ENCODE results near the gene OR8I2. TPM values are rescaled to one million over a fixed set of nuclear protein-coding genes. Genes with fewer than 3 reads are reported as not detected.

The OR8I2 gene
- not detected in 2 replicates for polyA plus RNA-seq (2013)

GRCh38 chr11:56093008-56093407, at the start of gene OR8I2:
OR8I2 (plus strand) TSS chr11:56093308; CDS start chr11:56093308, 0 bp downstream.
- no CpG with 5 or more reads among the region's 3 CpGs for WGBS (ENCODE audit: extremely low coverage, insufficient coverage, insufficient read length)
- H3K4ac ChIP-seq (ENCODE audit: low read depth, low read length), result no peak within 1 kb of the TSS
- H2BK120ac ChIP-seq (ENCODE audit: insufficient read depth, low read length, poor library complexity), result no peak within 1 kb of the TSS
- H3K23ac ChIP-seq (ENCODE audit: low read length), result no peak within 1 kb of the TSS
- no peak within 1 kb of the TSS for H3K27ac ChIP-seq (ENCODE audit: low read depth, low read length)
- no peak within 1 kb of the TSS for H3K9ac ChIP-seq (ENCODE audit: low read length)
- H3K9me3 ChIP-seq (ENCODE audit: insufficient read depth, low read depth, low read length), result no peaks in the 10 kb centered on the region
- H3K36me3 ChIP-seq (ENCODE audit: control insufficient read depth in 1 of 2, insufficient read depth in 2 of 2, low read length in 2 of 2), result no peaks in the 10 kb centered on the region
- H2AK5ac ChIP-seq (ENCODE audit: low read length), result no peak within 1 kb of the TSS
- H2BK5ac ChIP-seq (ENCODE audit: low read depth, low read length, poor library complexity), result no peak within 1 kb of the TSS
- H3K4me1 ChIP-seq (ENCODE audit: control insufficient read depth in 1 of 2, insufficient read depth in 2 of 2, low read length in 2 of 2), result no peaks in the 10 kb centered on the region
- H3K27me3 ChIP-seq (ENCODE audit: insufficient read depth, low read length), result no peaks in the 10 kb centered on the region
- H4K91ac ChIP-seq (ENCODE audit: low read depth, low read length), result no peak within 1 kb of the TSS
- no peak within 1 kb of the TSS for H4K8ac ChIP-seq (ENCODE audit: low read depth, low read length)
- no peak within 1 kb of the TSS for H2BK12ac ChIP-seq (ENCODE audit: low read length)
- no peak for DNase-seq
- no peaks in the 10 kb centered on the region for H3K79me1 ChIP-seq (ENCODE audit: low read length)
- H2AFZ ChIP-seq (ENCODE audit: insufficient read depth, low read length, poor library complexity), result no peak within 1 kb of the TSS
- H4K12ac ChIP-seq (ENCODE audit: low read depth, low read length), result no peak within 1 kb of the TSS
- H3K4me3 ChIP-seq (ENCODE audit: low read depth, low read length), result no peak within 1 kb of the TSS
- no peaks in the 10 kb centered on the region for H3K79me2 ChIP-seq (ENCODE audit: control insufficient read depth, insufficient read depth, low read length, poor library complexity)
- H3K4me2 ChIP-seq (ENCODE audit: low read length), result no peak within 1 kb of the TSS
- no peak within 1 kb of the TSS for H3K14ac ChIP-seq (ENCODE audit: low read length)
- no peak within 1 kb of the TSS for H3K18ac ChIP-seq (ENCODE audit: low read length)

GRCh38 chr11:56045538-56045937, 47.6 kb upstream of the OR8I2 start:
- no peak overlapping the region for H4K91ac ChIP-seq (ENCODE audit: low read depth, low read length)
- H4K12ac ChIP-seq (ENCODE audit: low read depth, low read length), result no peak overlapping the region
- no CpG with 5 or more reads among the region's 1 CpG for WGBS (ENCODE audit: extremely low coverage, insufficient coverage, insufficient read length)
- H4K8ac ChIP-seq (ENCODE audit: low read depth, low read length), result no peak overlapping the region
- no peak overlapping the region for H3K23ac ChIP-seq (ENCODE audit: low read length)
- H3K4me2 ChIP-seq (ENCODE audit: low read length), result no peak overlapping the region
- H3K9ac ChIP-seq (ENCODE audit: low read length), result no peak overlapping the region
- no peak overlapping the region for H3K18ac ChIP-seq (ENCODE audit: low read length)
- H2AFZ ChIP-seq (ENCODE audit: insufficient read depth, low read length, poor library complexity), result no peak overlapping the region
- no peak overlapping the region for H3K27ac ChIP-seq (ENCODE audit: low read depth, low read length)
- no peak overlapping the region for H3K4ac ChIP-seq (ENCODE audit: low read depth, low read length)
- H3K14ac ChIP-seq (ENCODE audit: low read length), result no peak overlapping the region
- no peaks in the 10 kb centered on the region for H3K79me2 ChIP-seq (ENCODE audit: control insufficient read depth, insufficient read depth, low read length, poor library complexity)
- H3K4me1 ChIP-seq (ENCODE audit: control insufficient read depth in 1 of 2, insufficient read depth in 2 of 2, low read length in 2 of 2), result no peaks in the 10 kb centered on the region
- no peak for DNase-seq
- H3K9me3 ChIP-seq (ENCODE audit: insufficient read depth, low read depth, low read length), result no peaks in the 10 kb centered on the region
- H3K36me3 ChIP-seq (ENCODE audit: control insufficient read depth in 1 of 2, insufficient read depth in 2 of 2, low read length in 2 of 2), result no peaks in the 10 kb centered on the region
- H2BK12ac ChIP-seq (ENCODE audit: low read length), result no peak overlapping the region
- H3K4me3 ChIP-seq (ENCODE audit: low read depth, low read length), result no peak overlapping the region
- H2BK5ac ChIP-seq (ENCODE audit: low read depth, low read length, poor library complexity), result no peak overlapping the region
- no peak overlapping the region for H2BK120ac ChIP-seq (ENCODE audit: insufficient read depth, low read length, poor library complexity)
- H3K27me3 ChIP-seq (ENCODE audit: insufficient read depth, low read length), result no peaks in the 10 kb centered on the region
- H3K79me1 ChIP-seq (ENCODE audit: low read length), result no peaks in the 10 kb centered on the region
- no peak overlapping the region for H2AK5ac ChIP-seq (ENCODE audit: low read length)

GRCh38 chr11:56048480-56048879, 44.6 kb upstream of the OR8I2 start:
- no peak overlapping the region for H2AFZ ChIP-seq (ENCODE audit: insufficient read depth, low read length, poor library complexity)
- H3K4me1 ChIP-seq (ENCODE audit: control insufficient read depth in 1 of 2, insufficient read depth in 2 of 2, low read length in 2 of 2), result no peaks in the 10 kb centered on the region
- H4K12ac ChIP-seq (ENCODE audit: low read depth, low read length), result no peak overlapping the region
- H3K4me3 ChIP-seq (ENCODE audit: low read depth, low read length), result no peak overlapping the region
- H2BK12ac ChIP-seq (ENCODE audit: low read length), result no peak overlapping the region
- H3K18ac ChIP-seq (ENCODE audit: low read length), result no peak overlapping the region
- no peaks in the 10 kb centered on the region for H3K36me3 ChIP-seq (ENCODE audit: control insufficient read depth in 1 of 2, insufficient read depth in 2 of 2, low read length in 2 of 2)
- no peak overlapping the region for H3K4ac ChIP-seq (ENCODE audit: low read depth, low read length)
- H3K79me1 ChIP-seq (ENCODE audit: low read length), result no peaks in the 10 kb centered on the region
- H3K9ac ChIP-seq (ENCODE audit: low read length), result no peak overlapping the region
- no peaks in the 10 kb centered on the region for H3K79me2 ChIP-seq (ENCODE audit: control insufficient read depth, insufficient read depth, low read length, poor library complexity)
- H3K23ac ChIP-seq (ENCODE audit: low read length), result no peak overlapping the region
- H3K4me2 ChIP-seq (ENCODE audit: low read length), result no peak overlapping the region
- no peak for DNase-seq
- H2AK5ac ChIP-seq (ENCODE audit: low read length), result no peak overlapping the region
- no peak overlapping the region for H3K27ac ChIP-seq (ENCODE audit: low read depth, low read length)
- no peak overlapping the region for H3K14ac ChIP-seq (ENCODE audit: low read length)
- no peak overlapping the region for H2BK5ac ChIP-seq (ENCODE audit: low read depth, low read length, poor library complexity)
- H3K9me3 ChIP-seq (ENCODE audit: insufficient read depth, low read depth, low read length), result no peaks in the 10 kb centered on the region
- WGBS (ENCODE audit: extremely low coverage, insufficient coverage, insufficient read length), result no CpG with 5 or more reads among the region's 4 CpGs
- no peak overlapping the region for H2BK120ac ChIP-seq (ENCODE audit: insufficient read depth, low read length, poor library complexity)
- no peak overlapping the region for H4K8ac ChIP-seq (ENCODE audit: low read depth, low read length)
- H3K27me3 ChIP-seq (ENCODE audit: insufficient read depth, low read length), result no peaks in the 10 kb centered on the region
- H4K91ac ChIP-seq (ENCODE audit: low read depth, low read length), result no peak overlapping the region

- H3K23ac ChIP-seq (ENCODE audit: low read length), result no peak overlapping the region
- no peak overlapping the region for H3K4me3 ChIP-seq (ENCODE audit: low read depth, low read length)
- H3K14ac ChIP-seq (ENCODE audit: low read length), result no peak overlapping the region
- no peak overlapping the region for H2AK5ac ChIP-seq (ENCODE audit: low read length)
- no peak overlapping the region for H2BK120ac ChIP-seq (ENCODE audit: insufficient read depth, low read length, poor library complexity)
- no peak overlapping the region for H3K4me2 ChIP-seq (ENCODE audit: low read length)
- no peak for DNase-seq
- H2BK5ac ChIP-seq (ENCODE audit: low read depth, low read length, poor library complexity), result no peak overlapping the region
- H3K27me3 ChIP-seq (ENCODE audit: insufficient read depth, low read length), result no peaks in the 10 kb centered on the region
- no peaks in the 10 kb centered on the region for H3K79me1 ChIP-seq (ENCODE audit: low read length)
- no peak overlapping the region for H3K18ac ChIP-seq (ENCODE audit: low read length)
- no peak overlapping the region for H3K4ac ChIP-seq (ENCODE audit: low read depth, low read length)
- H3K9me3 ChIP-seq (ENCODE audit: insufficient read depth, low read depth, low read length), result no peaks in the 10 kb centered on the region
- H3K27ac ChIP-seq (ENCODE audit: low read depth, low read length), result no peak overlapping the region
- WGBS (ENCODE audit: extremely low coverage, insufficient coverage, insufficient read length), result no CpG with 5 or more reads among the region's 2 CpGs
- no peak overlapping the region for H4K12ac ChIP-seq (ENCODE audit: low read depth, low read length)
- no peak overlapping the region for H2AFZ ChIP-seq (ENCODE audit: insufficient read depth, low read length, poor library complexity)
- H4K91ac ChIP-seq (ENCODE audit: low read depth, low read length), result no peak overlapping the region
- no peak overlapping the region for H3K9ac ChIP-seq (ENCODE audit: low read length)
- H2BK12ac ChIP-seq (ENCODE audit: low read length), result no peak overlapping the region
- no peaks in the 10 kb centered on the region for H3K79me2 ChIP-seq (ENCODE audit: control insufficient read depth, insufficient read depth, low read length, poor library complexity)
- H3K4me1 ChIP-seq (ENCODE audit: control insufficient read depth in 1 of 2, insufficient read depth in 2 of 2, low read length in 2 of 2), result no peaks in the 10 kb centered on the region
- H4K8ac ChIP-seq (ENCODE audit: low read depth, low read length), result no peak overlapping the region
- H3K36me3 ChIP-seq (ENCODE audit: control insufficient read depth in 1 of 2, insufficient read depth in 2 of 2, low read length in 2 of 2), result no peaks in the 10 kb centered on the region
These were observed 43.6 kb upstream of the OR8I2 start for GRCh38 chr11:56049487-56049886.

Data from trophoblast cell (in vitro differentiated cells and primary cell).